Tibial nerve (tissue), 4 donors: Measurements from ENCODE around the gene PLEKHM1.

Experiments
- CTCF ChIP-seq, 5 experiments: fragments of 200-600 bp in 3 of 5; fragments of 450-650 bp in 2 of 5; sonication (generic) in 3 of 5; IDR thresholded peaks; one replicate each; pipeline ENCODE4 v1.5.1; 2016 to 2019; ENCODE audit warnings: antibody characterized with exemption in 5 of 5, mild to moderate bottlenecking in 3 of 5, moderate library complexity in 2 of 5
- EP300 ChIP-seq, 2 donors: sonication (generic); formaldehyde crosslinking; IDR thresholded peaks; one replicate each; pipeline ENCODE4 v1.6.1; 2017; ENCODE audit warnings: antibody characterized with exemption in 2 of 2, mild to moderate bottlenecking in 1 of 2
- POLR2A ChIP-seq, 2 donors: fragments of 450-650 bp; IDR thresholded peaks; one replicate each; pipeline ENCODE4 v1.6.1; 2017; ENCODE audit warnings: antibody characterized with exemption in 2 of 2, mild to moderate bottlenecking in 2 of 2, moderate library complexity in 2 of 2

- TF ChIP-seq POLR2A (IDR thresholded peaks at IDR 0.05) (no peak), CTCF (IDR thresholded peaks at IDR 0.05) (no peak), EP300 (IDR thresholded peaks at IDR 0.05) (no peak)
These were observed 51.5 kb downstream of the PLEKHM1 start for GRCh38 chr17:45438931-45439610.
